GM18502 (cell line): ENCODE data around the gene SMPD3.

Experiments used
- ATAC-seq: cut with Tn5 transposase; IDR thresholded peaks from one replicate; pipeline ENCODE4 v1.9.1; 2021; ENCODE audit warnings: mild to moderate bottlenecking; ENCODE audit not compliant: unreplicated experiment, poor library complexity

The SMPD3 gene

GRCh38 chr16:68309799-68310198 is 138.5 kb downstream of the SMPD3 start:
- ATAC-seq = no peak
